ENCODE results near the gene SPTBN1. TPM values are rescaled to one million over a fixed set of nuclear protein-coding genes. Genes with fewer than 3 reads are reported as not detected.

The SPTBN1 gene
- polyA plus RNA-seq, 1 donor: 168 TPM

DNA sequence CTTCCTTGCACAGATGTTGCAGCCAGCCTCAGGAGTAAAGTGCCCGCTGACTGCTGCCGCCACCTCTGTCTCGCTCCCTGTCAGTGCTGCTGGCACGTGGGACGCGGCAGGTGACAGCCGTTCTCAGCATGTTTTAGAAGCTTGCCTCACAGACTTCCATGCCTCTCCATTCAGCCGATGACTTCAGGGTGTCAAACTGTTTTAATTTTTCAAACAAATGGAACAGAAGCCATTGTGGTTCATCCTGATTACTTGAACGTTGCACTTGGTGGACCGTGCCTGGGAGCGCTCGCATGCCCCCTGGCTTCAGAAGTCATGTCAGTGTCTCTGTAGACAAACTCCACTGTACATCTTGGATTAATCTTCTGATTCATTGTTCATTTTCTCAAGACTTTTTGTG, 204.6 kb downstream of the SPTBN1 start:
- Histone ChIP-seq H3K27ac (ENCODE audit: low read length) (no peak overlapping the region), H3K4me1 (ENCODE audit: control insufficient read depth, insufficient read depth, low read length) (no peaks in the 10 kb centered on the region), H3K27me3 (ENCODE audit: control insufficient read depth, insufficient read depth, low read length) (no peaks in the 10 kb centered on the region), H3K9me3 (ENCODE audit: control insufficient read depth, low read depth, low read length) (no peaks in the 10 kb centered on the region), H3K36me3 (ENCODE audit: control insufficient read depth, insufficient read depth, low read length) (peaks cover 93% of the 10 kb centered on the region), H3K4me3 (ENCODE audit: low read length) (no peak overlapping the region)
- WGBS (ENCODE audit: insufficient coverage, low lambda C conversion rate): no CpG with 5 or more reads among the region's 12 CpGs
- no peak for DNase-seq

DNA sequence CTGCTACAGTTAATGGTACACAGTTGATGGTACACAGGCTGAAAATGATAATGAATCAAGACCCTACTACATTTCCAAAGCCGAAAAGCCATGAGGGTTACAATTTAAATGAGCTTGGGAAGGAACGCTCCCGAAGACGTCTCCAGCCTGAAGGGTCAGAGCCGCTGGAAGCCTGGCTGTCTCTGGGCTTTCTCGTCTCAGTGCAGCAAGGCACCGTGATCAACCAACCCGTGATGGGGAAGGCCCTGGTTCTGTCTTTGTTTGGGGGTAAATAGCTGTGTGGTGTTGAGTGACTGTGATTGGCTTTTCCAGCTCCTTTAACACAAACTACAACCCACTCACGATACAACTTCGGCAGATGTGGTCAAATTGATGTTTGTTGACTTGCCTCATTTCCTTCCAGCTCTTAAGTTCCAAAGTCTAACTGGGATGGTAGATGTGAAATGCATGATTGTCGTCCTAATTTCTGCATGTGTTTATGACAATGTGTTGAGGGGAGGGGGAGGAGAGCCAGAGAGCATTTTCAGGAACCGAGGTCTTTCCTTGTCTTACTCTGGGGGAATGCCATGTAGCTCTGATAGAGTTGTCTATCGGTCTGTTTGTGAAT, 207.4 kb downstream of the SPTBN1 start:
- WGBS (ENCODE audit: insufficient coverage, low lambda C conversion rate): 100% methylated on average over 1 of the region's 13 CpGs
- DNase-seq: no peak
- no peak overlapping the region for H3K4me3 ChIP-seq (ENCODE audit: low read length)
- H3K9me3 ChIP-seq (ENCODE audit: control insufficient read depth, low read depth, low read length): no peaks in the 10 kb centered on the region
- H3K4me1 ChIP-seq (ENCODE audit: control insufficient read depth, insufficient read depth, low read length): peaks cover 5% of the 10 kb centered on the region
- no peaks in the 10 kb centered on the region for H3K27me3 ChIP-seq (ENCODE audit: control insufficient read depth, insufficient read depth, low read length)
- no peak overlapping the region for H3K27ac ChIP-seq (ENCODE audit: low read length)
- H3K36me3 ChIP-seq (ENCODE audit: control insufficient read depth, insufficient read depth, low read length): peaks cover 95% of the 10 kb centered on the region

DNA sequence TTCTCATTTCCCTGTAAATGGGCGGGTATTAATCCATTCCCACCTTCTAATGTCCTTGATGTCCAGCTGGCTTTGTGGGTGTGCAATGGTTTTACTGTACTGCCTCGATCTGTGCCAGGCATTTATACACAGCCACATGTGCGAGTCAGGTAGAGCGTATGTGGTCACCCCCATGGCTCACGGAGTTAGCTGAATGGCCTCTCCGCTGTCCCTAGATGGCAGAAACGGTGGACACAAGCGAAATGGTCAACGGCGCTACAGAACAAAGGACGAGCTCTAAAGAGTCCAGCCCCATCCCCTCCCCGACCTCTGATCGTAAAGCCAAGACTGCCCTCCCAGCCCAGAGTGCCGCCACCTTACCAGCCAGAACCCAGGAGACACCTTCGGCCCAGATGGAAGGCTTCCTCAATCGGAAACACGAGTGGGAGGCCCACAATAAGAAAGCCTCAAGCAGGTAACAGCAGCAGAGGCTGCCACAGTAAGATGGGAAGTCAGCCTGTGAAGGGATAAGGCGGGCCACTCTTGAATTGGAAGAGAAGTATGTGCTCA, 208.2 kb downstream of the SPTBN1 start:
- no peak overlapping the region for H3K27ac ChIP-seq (ENCODE audit: low read length)
- 100% methylated on average over 1 of the region's 18 CpGs for WGBS (ENCODE audit: insufficient coverage, low lambda C conversion rate)
- DNase-seq: no peak
- H3K27me3 ChIP-seq (ENCODE audit: control insufficient read depth, insufficient read depth, low read length): no peaks in the 10 kb centered on the region
- H3K4me1 ChIP-seq (ENCODE audit: control insufficient read depth, insufficient read depth, low read length): peaks cover 6% of the 10 kb centered on the region
- no peaks in the 10 kb centered on the region for H3K9me3 ChIP-seq (ENCODE audit: control insufficient read depth, low read depth, low read length)
- no peak overlapping the region for H3K4me3 ChIP-seq (ENCODE audit: low read length)
- peaks cover 92% of the 10 kb centered on the region for H3K36me3 ChIP-seq (ENCODE audit: control insufficient read depth, insufficient read depth, low read length)

DNA sequence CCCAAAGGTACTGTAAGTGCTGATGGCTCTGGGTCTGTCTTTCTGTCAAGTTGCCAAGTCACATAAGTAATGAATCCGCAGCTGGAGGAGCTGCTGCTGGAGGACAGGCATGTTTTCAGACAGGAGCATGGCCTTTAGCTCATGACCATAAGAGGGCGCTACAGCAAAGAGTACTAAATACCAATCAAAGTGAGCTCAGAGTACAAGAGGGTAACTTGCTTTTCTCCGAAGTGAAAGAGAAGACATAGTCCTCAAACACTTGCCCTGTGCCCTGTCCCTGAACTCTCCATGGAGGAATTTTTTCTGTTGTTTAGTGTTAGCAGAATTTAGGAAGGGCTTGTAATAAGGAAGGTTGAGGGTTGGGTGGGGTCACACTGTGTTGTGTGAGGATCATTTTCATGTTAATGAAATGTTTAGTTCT, 209.3 kb downstream of the SPTBN1 start:
- Histone ChIP-seq H3K36me3 (ENCODE audit: control insufficient read depth, insufficient read depth, low read length) (peaks cover 86% of the 10 kb centered on the region), H3K27ac (ENCODE audit: low read length) (no peak overlapping the region), H3K27me3 (ENCODE audit: control insufficient read depth, insufficient read depth, low read length) (no peaks in the 10 kb centered on the region), H3K4me3 (ENCODE audit: low read length) (no peak overlapping the region), H3K9me3 (ENCODE audit: control insufficient read depth, low read depth, low read length) (no peaks in the 10 kb centered on the region), H3K4me1 (ENCODE audit: control insufficient read depth, insufficient read depth, low read length) (peaks cover 14% of the 10 kb centered on the region)
- WGBS (ENCODE audit: insufficient coverage, low lambda C conversion rate): no CpG with 5 or more reads among the region's 3 CpGs
- peak; percentile 54 to 66 for DNase-seq

DNA sequence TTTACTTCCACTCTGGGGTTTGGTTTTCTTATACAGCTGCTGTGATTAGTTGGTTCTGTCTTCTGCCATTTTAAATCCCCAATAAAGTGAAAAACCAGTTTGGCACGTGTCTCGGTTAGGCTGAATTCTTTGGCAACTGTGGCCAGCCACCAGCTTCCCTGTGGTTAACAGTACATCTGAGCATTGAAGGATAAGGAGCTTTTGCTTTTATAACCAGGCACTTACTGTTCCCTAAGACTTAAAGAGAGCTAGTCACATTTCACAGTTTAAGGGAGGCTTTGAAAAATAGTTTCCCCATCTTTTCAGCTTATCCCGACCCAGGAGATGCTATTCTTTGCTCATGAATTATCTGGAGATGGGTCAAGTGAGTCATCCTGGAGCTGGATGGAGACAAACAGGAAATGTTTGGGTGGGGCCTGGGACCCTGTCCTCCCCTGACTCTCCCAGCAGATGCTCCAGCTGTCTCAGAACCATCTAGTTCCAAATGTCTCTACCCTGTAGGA, 210.1 kb downstream of the SPTBN1 start:
- no peak for DNase-seq
- Histone ChIP-seq H3K4me3 (ENCODE audit: low read length) (no peak overlapping the region), H3K27ac (ENCODE audit: low read length) (no peak overlapping the region), H3K4me1 (ENCODE audit: control insufficient read depth, insufficient read depth, low read length) (peaks cover 15% of the 10 kb centered on the region), H3K36me3 (ENCODE audit: control insufficient read depth, insufficient read depth, low read length) (peaks cover 86% of the 10 kb centered on the region), H3K9me3 (ENCODE audit: control insufficient read depth, low read depth, low read length) (no peaks in the 10 kb centered on the region), H3K27me3 (ENCODE audit: control insufficient read depth, insufficient read depth, low read length) (no peaks in the 10 kb centered on the region)
- WGBS (ENCODE audit: insufficient coverage, low lambda C conversion rate): no CpG with 5 or more reads among the region's 3 CpGs

DNA sequence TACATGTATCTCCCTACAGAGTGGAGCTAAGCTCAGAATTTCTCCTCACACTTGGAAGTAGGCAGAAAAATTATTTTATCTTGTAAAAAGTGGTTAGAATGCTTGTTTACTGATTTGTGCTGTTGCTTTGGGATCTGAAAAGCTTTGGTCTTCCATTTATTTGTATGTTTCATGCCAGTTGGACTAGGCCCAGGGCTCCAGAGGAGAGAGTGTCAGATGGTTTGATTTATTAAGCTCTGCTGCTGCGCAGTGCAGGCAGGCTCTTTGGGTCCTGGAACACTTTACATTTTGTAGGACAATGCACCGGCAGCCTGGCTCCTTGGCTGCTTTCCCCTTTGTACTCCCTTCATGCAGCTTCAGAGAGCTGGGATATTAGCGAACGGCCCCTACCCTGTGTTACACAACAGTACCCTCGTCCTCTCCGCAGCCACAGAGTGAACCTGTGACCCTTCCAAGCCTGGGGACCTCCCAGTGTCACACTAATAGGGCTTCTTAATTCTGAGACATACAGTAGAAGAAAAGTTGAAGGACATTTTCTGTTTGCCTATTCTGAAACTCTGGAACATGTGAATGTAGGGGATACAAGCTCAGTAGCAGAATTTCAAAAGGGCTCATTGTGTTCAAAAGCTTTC, 210.6 kb downstream of the SPTBN1 start:
- DNase-seq: peak in 1 of 2 donors; percentile 22
- H3K4me1 ChIP-seq (ENCODE audit: control insufficient read depth, insufficient read depth, low read length): peaks cover 15% of the 10 kb centered on the region
- no peak overlapping the region for H3K4me3 ChIP-seq (ENCODE audit: low read length)
- no peaks in the 10 kb centered on the region for H3K27me3 ChIP-seq (ENCODE audit: control insufficient read depth, insufficient read depth, low read length)
- WGBS (ENCODE audit: insufficient coverage, low lambda C conversion rate): no CpG with 5 or more reads among the region's 6 CpGs
- H3K9me3 ChIP-seq (ENCODE audit: control insufficient read depth, low read depth, low read length): no peaks in the 10 kb centered on the region
- peaks cover 84% of the 10 kb centered on the region for H3K36me3 ChIP-seq (ENCODE audit: control insufficient read depth, insufficient read depth, low read length)
- H3K27ac ChIP-seq (ENCODE audit: low read length): no peak overlapping the region

DNA sequence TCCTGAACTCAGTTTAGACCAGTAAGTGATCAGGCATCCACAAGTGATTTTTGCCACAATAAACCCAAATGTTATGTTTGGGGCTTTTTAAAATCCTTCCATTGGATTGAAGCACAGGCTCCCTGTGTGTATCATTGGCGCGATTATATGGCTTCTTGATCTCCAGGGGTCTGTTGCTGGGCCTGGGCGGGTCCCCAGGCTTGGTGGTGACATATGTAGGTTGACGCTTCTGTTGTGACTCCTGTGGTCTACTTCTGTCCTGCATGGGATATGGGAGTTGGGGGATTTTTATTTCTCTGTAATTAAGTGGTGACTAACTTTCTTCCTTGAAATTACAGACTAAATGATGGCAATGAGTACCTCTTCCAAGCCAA, 211.1 kb downstream of the SPTBN1 start:
- DNase-seq: no peak
- no peaks in the 10 kb centered on the region for H3K27me3 ChIP-seq (ENCODE audit: control insufficient read depth, insufficient read depth, low read length)
- H3K9me3 ChIP-seq (ENCODE audit: control insufficient read depth, low read depth, low read length): no peaks in the 10 kb centered on the region
- peaks cover 79% of the 10 kb centered on the region for H3K36me3 ChIP-seq (ENCODE audit: control insufficient read depth, insufficient read depth, low read length)
- WGBS (ENCODE audit: insufficient coverage, low lambda C conversion rate): no CpG with 5 or more reads among the region's 4 CpGs
- no peak overlapping the region for H3K27ac ChIP-seq (ENCODE audit: low read length)
- H3K4me1 ChIP-seq (ENCODE audit: control insufficient read depth, insufficient read depth, low read length): peaks cover 15% of the 10 kb centered on the region
- no peak overlapping the region for H3K4me3 ChIP-seq (ENCODE audit: low read length)

DNA sequence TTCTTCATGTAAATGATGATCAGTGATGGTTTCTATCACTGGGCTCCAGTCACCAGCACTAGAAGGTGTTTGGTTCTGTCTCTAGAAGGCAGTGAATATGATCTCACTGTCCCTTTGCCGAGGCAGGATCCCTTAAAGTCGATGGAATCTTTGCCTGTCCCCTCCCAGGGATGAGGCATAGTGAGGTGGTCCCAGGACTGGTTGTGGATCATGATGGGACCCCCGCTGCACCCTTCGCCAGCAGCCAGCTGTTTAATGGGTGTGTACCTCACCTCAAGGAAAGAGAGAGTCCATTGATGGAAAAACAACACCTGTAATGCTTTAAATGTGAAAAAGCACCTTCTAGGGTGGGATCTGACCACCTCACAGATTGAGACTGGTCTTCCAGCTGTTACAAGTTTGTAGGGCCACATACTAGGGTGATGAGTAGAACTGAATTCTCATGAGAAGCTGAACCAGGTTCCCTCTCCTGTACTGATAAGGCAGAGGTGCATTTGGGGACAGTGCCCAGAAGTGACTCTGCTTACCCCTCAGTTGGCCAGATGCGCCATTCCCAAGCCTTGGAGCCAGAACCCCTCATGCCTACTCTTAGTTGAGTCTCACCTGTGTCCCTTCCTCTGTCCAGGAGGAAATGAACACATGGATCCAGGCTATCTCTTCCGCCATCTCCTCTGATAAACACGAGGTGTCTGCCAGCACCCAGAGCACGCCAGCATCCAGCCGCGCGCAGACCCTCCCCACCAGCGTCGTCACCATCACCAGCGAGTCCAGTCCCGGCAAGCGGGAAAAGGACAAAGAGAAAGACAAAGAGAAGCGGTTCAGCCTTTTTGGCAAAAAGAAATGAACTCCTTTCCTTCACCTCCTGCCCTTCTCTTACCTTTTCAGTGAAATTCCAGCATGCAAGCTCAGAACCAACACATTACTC, 211.9 kb downstream of the SPTBN1 start:
- H3K27ac ChIP-seq (ENCODE audit: low read length): no peak overlapping the region
- H3K4me1 ChIP-seq (ENCODE audit: control insufficient read depth, insufficient read depth, low read length): peaks cover 15% of the 10 kb centered on the region
- DNase-seq: no peak

DNA sequence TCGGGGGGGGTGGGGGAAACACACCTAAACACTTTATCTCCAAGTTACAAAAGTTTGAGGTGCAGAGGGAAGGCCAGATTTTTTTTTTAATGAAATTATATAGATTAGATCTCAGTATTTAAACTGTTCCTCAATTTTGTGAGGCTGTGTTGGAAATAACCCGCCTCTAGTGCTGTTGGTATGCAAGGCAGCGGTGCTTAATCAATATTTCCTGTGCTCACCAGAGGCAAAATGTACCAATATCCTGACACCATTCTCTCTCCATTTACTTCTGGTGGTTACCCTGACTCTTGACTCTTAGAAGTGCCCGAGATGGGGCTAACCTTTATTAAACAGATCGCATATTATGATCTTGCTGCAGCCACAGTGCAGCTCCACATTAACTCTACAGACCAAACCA, 212.6 kb downstream of the SPTBN1 start:
- Histone ChIP-seq H3K4me3 (ENCODE audit: low read length) (no peak overlapping the region), H3K36me3 (ENCODE audit: control insufficient read depth, insufficient read depth, low read length) (peaks cover 65% of the 10 kb centered on the region), H3K4me1 (ENCODE audit: control insufficient read depth, insufficient read depth, low read length) (peaks cover 15% of the 10 kb centered on the region), H3K27ac (ENCODE audit: low read length) (no peak overlapping the region), H3K9me3 (ENCODE audit: control insufficient read depth, low read depth, low read length) (no peaks in the 10 kb centered on the region), H3K27me3 (ENCODE audit: control insufficient read depth, insufficient read depth, low read length) (no peaks in the 10 kb centered on the region)
- DNase-seq: no peak
- WGBS (ENCODE audit: insufficient coverage, low lambda C conversion rate): no CpG with 5 or more reads among the region's 5 CpGs

More for the DNA sequence above, 211.9 kb downstream of the SPTBN1 start:
- no peak overlapping the region for H3K4me3 ChIP-seq (ENCODE audit: low read length)
- no CpG with 5 or more reads among the region's 17 CpGs for WGBS (ENCODE audit: insufficient coverage, low lambda C conversion rate)
- H3K36me3 ChIP-seq (ENCODE audit: control insufficient read depth, insufficient read depth, low read length): peaks cover 72% of the 10 kb centered on the region
- H3K9me3 ChIP-seq (ENCODE audit: control insufficient read depth, low read depth, low read length): no peaks in the 10 kb centered on the region
- no peaks in the 10 kb centered on the region for H3K27me3 ChIP-seq (ENCODE audit: control insufficient read depth, insufficient read depth, low read length)

Data from large intestine (tissue), 3 donors.